GM10266 (cell line): ENCODE measurements around the gene PADI1.

ENCODE experiments used
- DNase-seq: peaks from one replicate; pipeline ENCODE4 v3.0.0; 2012; ENCODE audit errors: extremely low spot score
- TF ChIP-seq, protein P1 (sequence below): IDR thresholded peaks from 2 replicates; pipeline ENCODE4 v1.5.1; 2012; ENCODE audit warnings: mild to moderate bottlenecking, low read depth; ENCODE audit not compliant: control insufficient read depth, insufficient read depth; ENCODE audit errors: missing control alignments

PADI1 gene

DNA sequence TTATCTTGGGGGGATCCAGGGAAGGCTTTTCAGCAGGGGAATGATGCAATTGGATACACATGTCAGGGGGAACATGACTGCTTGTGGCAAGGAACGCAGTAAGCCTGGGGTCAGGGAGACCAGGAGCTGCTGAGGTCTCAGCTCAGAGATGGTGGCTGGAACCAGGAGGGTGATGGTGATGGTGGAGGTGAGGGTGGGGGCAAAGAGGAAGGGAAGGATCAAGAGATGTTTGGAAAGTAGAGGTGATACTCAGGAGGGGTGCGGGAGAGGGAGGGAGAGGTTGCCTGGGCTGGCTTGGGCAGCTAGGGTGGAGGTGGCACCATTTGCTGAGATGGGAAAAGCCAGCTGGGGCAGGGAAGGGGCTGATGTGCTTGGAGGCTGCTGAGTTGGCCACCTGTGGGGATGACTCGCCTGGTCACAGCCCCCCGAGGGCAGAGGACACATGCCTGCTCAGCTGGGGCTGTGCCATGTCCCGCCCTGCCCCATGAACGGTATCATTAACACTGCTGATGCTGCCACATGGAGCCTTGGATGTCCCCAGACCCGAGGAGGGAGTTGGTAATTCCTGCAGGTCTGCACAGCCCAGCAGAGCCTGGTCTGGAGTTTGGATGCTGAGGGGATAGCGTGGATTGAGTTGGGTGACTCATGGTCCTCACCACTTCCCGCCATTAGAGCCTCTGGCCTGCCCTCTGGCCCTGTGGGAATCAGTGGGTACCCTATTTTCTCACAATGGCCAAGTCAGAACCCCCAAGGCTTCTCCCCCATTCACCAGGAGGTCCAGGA, 6.3 kb upstream of the PADI1 start:
- TF ChIP-seq, protein P1, sequence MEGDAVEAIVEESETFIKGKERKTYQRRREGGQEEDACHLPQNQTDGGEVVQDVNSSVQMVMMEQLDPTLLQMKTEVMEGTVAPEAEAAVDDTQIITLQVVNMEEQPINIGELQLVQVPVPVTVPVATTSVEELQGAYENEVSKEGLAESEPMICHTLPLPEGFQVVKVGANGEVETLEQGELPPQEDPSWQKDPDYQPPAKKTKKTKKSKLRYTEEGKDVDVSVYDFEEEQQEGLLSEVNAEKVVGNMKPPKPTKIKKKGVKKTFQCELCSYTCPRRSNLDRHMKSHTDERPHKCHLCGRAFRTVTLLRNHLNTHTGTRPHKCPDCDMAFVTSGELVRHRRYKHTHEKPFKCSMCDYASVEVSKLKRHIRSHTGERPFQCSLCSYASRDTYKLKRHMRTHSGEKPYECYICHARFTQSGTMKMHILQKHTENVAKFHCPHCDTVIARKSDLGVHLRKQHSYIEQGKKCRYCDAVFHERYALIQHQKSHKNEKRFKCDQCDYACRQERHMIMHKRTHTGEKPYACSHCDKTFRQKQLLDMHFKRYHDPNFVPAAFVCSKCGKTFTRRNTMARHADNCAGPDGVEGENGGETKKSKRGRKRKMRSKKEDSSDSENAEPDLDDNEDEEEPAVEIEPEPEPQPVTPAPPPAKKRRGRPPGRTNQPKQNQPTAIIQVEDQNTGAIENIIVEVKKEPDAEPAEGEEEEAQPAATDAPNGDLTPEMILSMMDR: no peak
- no peak for DNase-seq

DNA sequence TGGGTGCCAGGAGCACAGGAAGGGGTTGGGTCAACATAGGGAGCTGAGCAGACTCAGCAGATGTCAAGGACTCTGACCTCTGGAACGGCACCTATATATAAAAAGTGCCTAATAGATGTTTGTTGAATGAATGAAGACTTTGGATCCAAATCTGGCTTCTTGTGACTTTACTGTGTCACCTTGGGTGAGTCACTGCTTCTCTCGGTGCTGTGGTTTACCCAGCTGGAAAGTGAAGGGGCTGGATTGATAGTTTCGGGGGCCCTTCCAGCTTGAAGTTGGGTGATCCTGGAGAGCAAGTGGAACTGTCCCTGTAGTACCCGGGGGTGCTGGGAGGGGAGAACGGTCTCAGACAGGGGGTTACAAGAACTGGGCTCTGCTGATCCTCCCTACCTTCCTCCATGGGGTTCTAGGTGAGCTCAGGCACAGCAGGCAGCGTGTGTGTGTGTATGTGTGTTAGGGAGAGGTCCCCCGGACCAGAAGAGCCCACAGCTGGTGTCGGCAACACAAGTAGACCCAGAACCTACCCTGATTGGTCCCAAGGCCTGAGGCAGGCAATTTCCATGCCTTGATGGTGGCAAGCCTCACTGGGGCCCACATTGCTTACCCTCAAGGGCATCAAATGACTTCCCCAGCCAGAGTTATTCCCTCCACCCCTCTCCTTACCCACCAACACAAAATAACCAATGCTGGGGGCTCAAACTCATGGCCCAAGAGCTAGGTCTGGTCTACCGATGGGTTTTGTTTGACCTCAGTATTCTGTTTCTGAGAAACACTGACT, 5.5 kb upstream of the PADI1 start:
- TF ChIP-seq, protein P1: no peak
- no peak for DNase-seq

DNA sequence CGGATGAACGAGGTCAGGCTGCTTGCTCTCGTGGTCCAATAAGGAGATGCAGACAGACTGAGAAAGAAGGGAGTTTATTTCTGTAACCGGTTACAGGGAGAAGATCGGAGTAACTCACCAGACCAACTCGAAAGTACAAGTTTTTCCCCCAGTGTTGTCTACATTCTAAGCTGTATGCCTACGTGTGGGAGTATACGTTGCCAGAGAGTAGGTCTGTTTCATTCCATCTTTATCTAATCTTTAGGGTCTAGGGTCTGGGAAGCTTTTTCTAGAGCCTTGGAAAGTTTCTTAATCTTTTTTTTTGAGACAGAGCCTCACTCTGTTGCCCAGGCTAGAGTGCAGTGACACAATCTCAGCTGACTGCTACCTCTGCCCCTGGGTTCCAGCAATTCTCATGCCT, 4.7 kb upstream of the PADI1 start:
- TF ChIP-seq, protein P1: no peak
- DNase-seq: no peak

DNA sequence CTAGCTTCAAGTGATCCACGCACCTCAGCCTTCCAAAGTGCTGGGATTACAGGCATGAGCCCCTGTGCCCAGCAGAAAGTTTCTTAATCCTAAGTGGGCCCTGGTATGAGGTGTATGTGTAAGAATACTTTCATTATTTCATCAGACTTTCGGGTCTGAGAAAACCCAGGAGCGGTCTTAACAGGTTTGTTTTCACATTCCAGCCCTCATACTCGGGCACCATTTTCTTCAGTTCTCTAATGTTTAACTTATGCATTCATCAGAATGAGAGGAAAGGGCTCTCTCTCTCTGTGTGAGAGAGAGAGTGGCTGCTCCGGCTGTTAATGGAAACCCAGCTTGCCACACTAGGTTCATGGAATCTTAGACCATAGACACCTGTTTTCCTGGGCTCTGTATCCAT, 4.2 kb upstream of the PADI1 start:
- TF ChIP-seq, protein P1: no peak
- DNase-seq: no peak

DNA sequence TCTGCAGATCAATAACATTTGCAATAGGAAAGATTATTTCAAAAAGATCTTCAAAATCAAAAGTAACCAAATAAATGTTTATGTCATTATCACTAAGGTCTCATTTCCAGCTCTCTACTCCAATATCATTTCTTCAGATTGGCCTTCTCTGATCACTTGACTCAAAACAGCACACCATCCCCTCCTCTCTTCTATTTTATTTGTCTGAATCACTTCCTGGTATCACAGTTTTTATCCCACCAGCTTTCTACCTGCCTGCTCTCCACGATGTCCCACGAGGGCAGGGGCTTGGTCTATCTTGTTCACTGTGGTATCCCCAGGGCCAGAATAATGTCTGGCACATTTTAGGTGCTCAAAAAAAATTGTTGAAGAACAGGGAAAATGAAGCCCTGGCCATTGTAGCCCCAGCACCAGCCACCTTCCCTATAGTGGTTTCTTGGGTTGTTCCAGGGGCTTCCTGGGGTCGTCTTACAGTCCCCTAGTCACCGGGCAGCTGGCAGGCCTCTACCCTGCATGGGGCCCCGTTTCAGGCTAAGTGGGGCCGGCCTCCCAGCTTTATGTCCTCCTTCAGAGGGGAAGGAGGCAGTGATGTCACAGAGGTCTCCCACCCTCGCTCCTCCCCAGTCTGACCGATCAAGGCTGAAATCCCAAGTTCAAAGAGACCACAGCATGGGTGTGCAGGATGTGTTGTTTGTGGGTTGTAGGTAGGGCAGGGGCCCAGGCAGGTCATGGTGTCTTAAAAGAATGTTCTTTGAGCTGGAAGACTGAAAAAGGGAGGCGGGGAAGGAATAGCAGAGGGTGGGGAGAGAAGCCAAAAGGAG, 3.5 kb upstream of the PADI1 start:
- TF ChIP-seq, protein P1: no peak
- no peak for DNase-seq

DNA sequence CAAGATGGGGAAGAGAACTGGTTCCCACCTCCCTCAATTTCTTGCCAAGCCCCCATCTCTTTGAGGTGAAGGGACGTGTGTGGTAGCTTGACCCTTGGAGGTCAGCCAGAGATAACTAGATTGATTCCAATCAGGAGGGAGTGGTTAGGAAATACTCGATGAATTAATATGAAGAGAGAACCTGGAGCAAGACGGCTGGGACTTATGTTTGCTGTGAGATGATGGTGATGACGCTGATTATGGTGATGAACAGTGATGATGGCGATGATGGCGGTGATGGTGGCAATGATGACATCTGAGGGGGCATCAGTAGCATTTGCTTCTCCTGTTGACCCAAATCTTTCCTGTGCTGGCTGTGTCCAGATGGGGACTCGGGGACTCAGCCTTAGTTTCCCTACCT, 724 bp downstream of the PADI1 start:
- TF ChIP-seq, protein P1: no peak
- DNase-seq: no peak
